Measurements from ENCODE around the gene ERC1. TPM values are rescaled to one million over a fixed set of nuclear protein-coding genes. Genes with fewer than 3 reads are reported as not detected.
"Not testable (repeated sequence)": the region's sequence is repeated elsewhere in the genome, so short reads cannot be mapped to it uniquely, and the experiment has no call there.

ERC1 gene
- total RNA-seq, 1 donor from 2014 or later, result 21.7 TPM

- DNase-seq (ENCODE audit: low read depth), result no peak
Observed at GRCh38 chr12:981961-982360, 9.1 kb upstream of the ERC1 start.

- DNase-seq (ENCODE audit: low read depth), result no peak
Observed at GRCh38 chr12:988646-989045, 2.4 kb upstream of the ERC1 start.

GRCh38 chr12:989051-989450, 2.0 kb upstream of the ERC1 start:
- no peak for DNase-seq (ENCODE audit: low read depth)

GRCh38 chr12:989751-990660, 1.0 kb upstream of the ERC1 start:
- peak; percentile 74 for DNase-seq (ENCODE audit: low read depth)

- no peak for DNase-seq (ENCODE audit: low read depth)
Observed at GRCh38 chr12:991350-992333, 619 bp downstream of the ERC1 start.

GRCh38 chr12:992647-993046, 1.6 kb downstream of the ERC1 start:
- no peak for DNase-seq (ENCODE audit: low read depth)

GRCh38 chr12:996881-997280, 5.9 kb downstream of the ERC1 start:
- no peak for DNase-seq (ENCODE audit: low read depth)

GRCh38 chr12:997505-997904, 6.5 kb downstream of the ERC1 start:
- DNase-seq (ENCODE audit: low read depth), result no peak

GRCh38 chr12:998020-998874, 7.2 kb downstream of the ERC1 start:
- DNase-seq (ENCODE audit: low read depth), result no peak

- not testable (repeated sequence) for DNase-seq (ENCODE audit: low read depth)
Observed at GRCh38 chr12:999736-1000135, 8.7 kb downstream of the ERC1 start.

- DNase-seq (ENCODE audit: low read depth), result no peak
Observed at GRCh38 chr12:1001507-1001906, 10.5 kb downstream of the ERC1 start.

- DNase-seq (ENCODE audit: low read depth), result no peak
Observed at GRCh38 chr12:1003600-1004271, 12.7 kb downstream of the ERC1 start.

- DNase-seq (ENCODE audit: low read depth), result no peak
Observed at GRCh38 chr12:1006255-1006654, 15.2 kb downstream of the ERC1 start.

- no peak for DNase-seq (ENCODE audit: low read depth)
Observed at GRCh38 chr12:1007276-1007675, 16.3 kb downstream of the ERC1 start.

GRCh38 chr12:1007994-1008393, 17.0 kb downstream of the ERC1 start:
- DNase-seq (ENCODE audit: low read depth), result no peak

GRCh38 chr12:1011091-1011490, 20.1 kb downstream of the ERC1 start:
- DNase-seq (ENCODE audit: low read depth), result no peak

GRCh38 chr12:1013618-1014489, 22.8 kb downstream of the ERC1 start:
- peak; percentile 69 for DNase-seq (ENCODE audit: low read depth)

GRCh38 chr12:1019283-1019682, 28.3 kb downstream of the ERC1 start:
- DNase-seq (ENCODE audit: low read depth), result no peak

- no peak for DNase-seq (ENCODE audit: low read depth)
Observed at GRCh38 chr12:1020389-1020788, 29.4 kb downstream of the ERC1 start.

Measured in myocyte (in vitro differentiated cells).